ENCODE data around the gene MGAT2.
A peak's percentile ranks its signal among the peaks of the same experiment; 100 is the strongest.
"Not testable (repeated sequence)": the region's sequence is repeated elsewhere in the genome, so short reads cannot be mapped to it uniquely, and the experiment has no call there.

MGAT2 gene
- 109 to 128 reads per million in 2 experiments for total RNA-seq

- peak; percentile 89 for DNase-seq (ENCODE audit: low read depth)
Observed at GRCh38 chr14:49620182-49621113, at the start of gene MGAT2, which contains the start of gene RPL36AL. Gene MGAT2, plus strand, starts transcription at chr14:49620799. Its CDS starts 470 bp downstream, at chr14:49621269. Gene RPL36AL, minus strand, starts transcription at chr14:49620626. Its CDS starts 1,522 bp downstream, at chr14:49619104.

- DNase-seq (ENCODE audit: low read depth), result no peak
Observed at GRCh38 chr14:49574038-49574437, 46.6 kb upstream of the MGAT2 start.

- DNase-seq (ENCODE audit: low read depth), result no peak
Observed at GRCh38 chr14:49578141-49578540, 42.5 kb upstream of the MGAT2 start.

GRCh38 chr14:49579841-49580240 lies 40.8 kb upstream of the MGAT2 start:
- DNase-seq (ENCODE audit: low read depth), result no peak

- DNase-seq (ENCODE audit: low read depth), result no peak
Observed at GRCh38 chr14:49581209-49582112, 39.1 kb upstream of the MGAT2 start.

- no peak for DNase-seq (ENCODE audit: low read depth)
Observed at GRCh38 chr14:49582113-49582977, 38.3 kb upstream of the MGAT2 start.

- no peak for DNase-seq (ENCODE audit: low read depth)
Observed at GRCh38 chr14:49583629-49584028, 37.0 kb upstream of the MGAT2 start.

- DNase-seq (ENCODE audit: low read depth), result no peak
Observed at GRCh38 chr14:49584058-49584457, 36.5 kb upstream of the MGAT2 start.

- not testable (repeated sequence) for DNase-seq (ENCODE audit: low read depth)
Observed at GRCh38 chr14:49584981-49585640, 35.5 kb upstream of the MGAT2 start.

GRCh38 chr14:49585803-49586672 lies 34.6 kb upstream of the MGAT2 start, which contains the start of gene RPS29:
Gene RPS29, minus strand, starts transcription at chr14:49586380. Its CDS starts 34 bp downstream, at chr14:49586346.
- DNase-seq (ENCODE audit: low read depth), result peak; percentile 97

- DNase-seq (ENCODE audit: low read depth), result peak; percentile 12
Observed at GRCh38 chr14:49586673-49587460, 33.7 kb upstream of the MGAT2 start.

- DNase-seq (ENCODE audit: low read depth), result no peak
Observed at GRCh38 chr14:49589387-49589786, 31.2 kb upstream of the MGAT2 start.

GRCh38 chr14:49593016-49593415 lies 27.6 kb upstream of the MGAT2 start:
- DNase-seq (ENCODE audit: low read depth), result no peak

- no peak for DNase-seq (ENCODE audit: low read depth)
Observed at GRCh38 chr14:49594347-49595091, 26.1 kb upstream of the MGAT2 start.

GRCh38 chr14:49598189-49598484 lies 22.5 kb upstream of the MGAT2 start:
- no peak for DNase-seq (ENCODE audit: low read depth)

GRCh38 chr14:49598485-49599300 lies 21.9 kb upstream of the MGAT2 start, which contains the start of gene LRR1:
Gene LRR1, plus strand, starts transcription at chr14:49598940. Its CDS starts 81 bp downstream, at chr14:49599021.
- DNase-seq (ENCODE audit: low read depth), result peak; percentile 67

- no peak for DNase-seq (ENCODE audit: low read depth)
Observed at GRCh38 chr14:49607583-49607982, 13.0 kb upstream of the MGAT2 start.

All from T follicular helper cell (primary cell).